NCI-H2227 (cell line): ENCODE measurements around the gene PGRMC2.
"Not testable (repeated sequence)": the region's sequence is repeated elsewhere in the genome, so short reads cannot be mapped to it uniquely, and the experiment has no call there.

ENCODE experiments used
- DNase-seq: peaks from one replicate; lab custom pipeline; 2025; ENCODE audit not compliant: unreplicated experiment; lab: John Stamatoyannopoulos, UW

Gene PGRMC2

DNA sequence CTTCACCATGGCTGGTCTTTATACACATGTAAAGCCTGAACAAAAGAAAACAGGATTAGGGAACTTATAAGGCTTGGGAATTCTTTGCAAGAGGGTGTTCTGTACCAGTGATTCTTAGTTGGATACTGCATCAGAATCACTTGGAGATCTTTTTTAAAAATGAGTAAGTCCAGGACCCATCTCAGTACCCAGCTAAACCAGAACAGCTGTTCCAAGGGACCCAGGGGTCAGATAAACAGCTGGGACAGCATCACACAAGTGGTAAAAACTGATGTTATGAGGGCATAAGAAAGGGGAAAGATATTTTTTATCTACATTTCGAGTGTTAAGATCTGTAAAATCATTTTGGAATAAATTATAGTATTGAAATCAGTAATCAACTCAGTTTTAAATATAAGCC is 16.1 kb downstream of the PGRMC2 start:
- no peak for DNase-seq

DNA sequence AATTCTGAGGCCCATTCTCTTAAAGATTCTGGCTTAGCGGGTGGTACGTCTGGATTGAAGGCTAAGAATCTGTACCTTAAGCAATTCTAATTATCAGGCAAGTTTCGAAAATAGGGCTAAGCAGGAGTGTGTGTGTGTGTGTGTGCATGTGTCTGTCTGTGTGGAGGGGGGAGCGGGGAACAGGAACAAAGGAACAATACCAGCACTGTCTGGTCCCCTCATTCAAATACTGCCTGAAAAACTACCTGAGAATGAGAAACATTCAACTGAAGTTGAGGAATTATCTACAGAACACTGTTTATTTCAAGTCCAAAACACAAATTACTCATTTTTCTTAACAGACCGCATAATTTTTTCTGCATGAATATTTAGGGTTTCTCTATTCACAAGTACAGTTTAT is 18.6 kb downstream of the PGRMC2 start:
- no peak for DNase-seq

DNA sequence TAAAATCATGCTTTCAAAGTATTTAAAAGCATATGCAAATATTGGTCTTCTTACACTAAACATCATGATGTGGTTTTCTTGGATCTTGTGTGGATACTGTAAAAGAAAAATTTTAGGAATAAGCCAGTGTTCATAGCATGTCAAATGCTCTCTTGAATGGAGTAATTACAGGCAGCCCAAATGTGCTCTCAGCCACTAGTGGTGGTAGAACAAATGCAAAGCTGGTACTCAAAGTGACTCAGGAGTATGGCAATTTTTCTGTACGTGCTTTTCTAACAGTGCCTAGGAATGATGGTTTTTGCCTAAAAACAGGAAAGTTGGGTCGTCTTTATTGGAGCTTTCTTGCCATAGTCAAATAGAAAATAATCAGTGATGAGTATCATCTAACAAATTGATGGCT is 19.9 kb downstream of the PGRMC2 start:
- no peak for DNase-seq

DNA sequence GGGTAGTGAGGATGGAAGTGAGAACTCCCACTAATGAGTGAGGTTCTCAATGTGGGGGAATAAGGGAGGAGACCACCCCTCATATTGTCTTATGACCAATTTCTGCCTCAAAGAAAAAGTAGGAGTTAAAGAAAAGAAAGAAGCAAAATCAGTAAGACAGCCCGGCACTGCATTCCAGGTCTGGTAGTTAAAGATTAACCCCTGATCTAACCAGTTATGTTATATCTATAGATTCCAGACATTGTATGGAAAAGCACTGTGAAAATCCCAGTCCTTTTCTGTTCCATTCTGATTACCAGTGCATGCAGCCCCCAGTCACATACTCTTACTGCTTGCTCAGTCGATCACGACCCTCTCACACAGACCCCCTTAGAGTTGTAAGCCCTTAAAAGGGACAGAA is 20.4 kb downstream of the PGRMC2 start:
- not testable (repeated sequence) for DNase-seq

DNA sequence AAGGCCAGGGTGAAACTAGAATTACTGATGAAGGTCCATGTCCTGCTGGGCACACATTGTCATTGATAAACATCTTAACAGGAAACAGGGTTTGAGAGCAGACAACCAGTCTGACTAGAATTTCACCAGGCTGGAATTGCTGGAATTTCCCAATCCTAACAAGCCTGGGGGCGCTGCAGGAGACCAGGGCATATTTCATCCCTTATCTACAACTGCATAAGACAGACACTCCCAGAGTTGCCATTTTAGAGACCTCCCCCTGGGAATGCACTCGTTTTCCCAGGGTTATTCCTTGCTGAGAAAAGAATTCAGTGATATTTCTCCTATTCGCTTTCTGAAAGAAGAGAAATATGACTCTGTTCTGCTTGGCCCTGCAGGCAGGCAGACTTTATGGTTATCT is 22.1 kb downstream of the PGRMC2 start:
- not testable (repeated sequence) for DNase-seq

DNA sequence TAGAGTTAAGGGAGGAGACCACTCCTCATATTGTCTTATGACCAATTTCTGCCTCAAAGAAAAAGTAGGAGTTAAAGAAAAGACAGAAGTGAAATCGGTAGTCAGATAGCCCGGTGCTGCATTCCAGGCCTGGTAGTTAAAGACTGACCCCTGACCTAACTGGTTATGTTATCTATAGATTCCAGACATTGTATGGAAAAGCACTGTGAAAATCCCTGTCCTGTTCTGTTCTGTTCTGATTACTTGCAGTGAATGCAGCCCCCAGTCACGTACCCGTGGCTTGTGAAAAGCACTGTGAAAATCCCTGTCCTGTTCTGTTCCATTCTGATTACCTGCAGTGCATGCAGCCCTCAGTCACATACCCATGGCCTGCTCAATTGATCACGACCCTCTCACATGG is 27.7 kb downstream of the PGRMC2 start:
- not testable (repeated sequence) for DNase-seq

DNA sequence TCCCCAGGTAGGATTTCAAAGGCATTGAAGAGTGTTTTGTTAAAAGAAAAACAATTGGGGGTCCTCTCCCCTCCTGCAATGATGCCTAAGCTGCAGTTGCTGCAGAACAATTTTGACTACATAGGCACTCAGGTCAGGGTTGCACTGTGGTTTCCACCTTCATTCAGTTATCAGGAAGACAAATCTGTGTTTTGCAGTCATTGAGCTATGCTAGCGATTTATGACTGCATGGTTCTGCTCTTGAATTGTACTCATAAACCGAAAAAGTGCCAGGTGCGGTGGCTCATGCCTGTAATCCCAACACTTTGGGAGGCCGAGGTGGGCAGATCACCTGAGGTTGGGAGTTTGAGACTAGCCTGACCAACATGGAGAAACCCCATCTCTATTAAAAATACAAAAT is 29.4 kb downstream of the PGRMC2 start:
- not testable (repeated sequence) for DNase-seq

DNA sequence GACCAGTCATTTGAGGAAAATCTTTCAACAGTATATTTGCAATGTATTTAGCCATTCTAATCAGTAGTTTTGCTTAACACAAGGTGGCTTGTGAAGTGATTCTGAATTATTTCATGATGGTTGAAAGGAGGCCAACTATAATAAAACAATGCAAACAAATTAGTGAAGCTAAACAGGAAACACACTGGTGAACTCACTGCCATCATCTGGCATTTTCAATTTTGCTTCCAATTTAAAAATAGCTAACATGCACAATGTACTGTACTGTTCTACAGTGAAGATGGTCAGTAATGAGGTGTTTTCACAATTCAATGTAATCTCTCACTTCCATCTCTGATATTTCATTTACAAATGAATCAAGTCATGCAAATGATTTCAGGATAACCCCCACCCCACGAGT is 31.1 kb downstream of the PGRMC2 start:
- DNase-seq, result no peak

DNA sequence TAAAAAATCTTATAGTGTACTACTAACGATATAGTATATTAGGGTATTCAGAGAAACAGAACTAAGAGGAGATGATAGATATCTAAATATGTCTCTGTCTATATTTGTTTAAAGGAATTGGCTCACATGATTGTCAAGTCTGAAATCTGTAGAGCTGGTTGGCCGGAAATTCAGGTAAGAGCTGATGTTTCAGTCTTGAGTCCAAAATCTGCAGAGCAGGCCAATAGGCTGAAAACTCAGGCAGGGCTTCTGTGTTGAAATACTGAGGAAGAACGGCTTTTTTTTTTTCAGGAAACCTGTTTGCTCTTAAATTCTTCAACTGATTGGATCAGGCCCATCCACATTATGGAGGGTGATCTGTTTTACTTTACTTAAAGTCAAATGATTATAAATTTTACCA is 31.7 kb downstream of the PGRMC2 start:
- no peak for DNase-seq

DNA sequence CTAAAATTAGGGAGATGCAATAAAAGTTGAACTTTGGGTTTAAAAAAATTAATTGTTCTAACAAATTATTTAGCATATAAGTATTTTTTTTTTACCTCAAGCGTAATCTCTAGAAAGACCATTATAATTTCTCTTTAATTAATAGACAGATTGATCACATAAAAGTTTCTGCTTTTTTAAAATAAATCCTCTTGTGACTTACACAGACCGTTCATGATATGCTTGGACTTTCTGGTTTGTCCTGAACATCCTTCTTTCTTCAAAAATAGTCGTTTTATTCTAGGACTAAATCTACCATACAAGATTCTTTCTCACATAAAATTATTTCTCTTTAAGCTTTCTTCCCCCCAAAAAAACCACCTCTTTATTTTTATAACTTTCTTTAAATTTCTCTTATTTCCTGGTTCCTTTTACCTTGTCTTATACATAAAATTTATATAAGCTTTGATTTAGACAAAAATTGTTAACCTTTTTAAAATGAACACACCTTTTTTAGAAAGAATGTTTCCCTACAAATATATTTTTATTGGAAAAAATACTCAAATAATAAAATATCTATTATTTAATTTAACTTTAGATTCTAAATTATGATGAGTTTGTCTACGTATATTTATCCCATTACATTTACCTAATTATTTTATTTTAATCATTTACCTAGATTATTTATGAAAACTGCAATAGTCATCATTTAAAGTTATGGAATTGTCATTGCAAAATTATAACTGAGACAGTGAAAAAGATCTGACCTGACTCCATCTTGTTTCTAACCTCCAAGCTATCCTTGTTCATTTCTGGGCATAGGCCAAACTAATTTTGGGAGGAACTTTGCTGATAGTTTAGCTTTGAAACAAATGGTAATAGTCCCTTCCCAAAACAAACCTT is 37.6 kb downstream of the PGRMC2 start:
- peak; percentile 2 for DNase-seq

DNA sequence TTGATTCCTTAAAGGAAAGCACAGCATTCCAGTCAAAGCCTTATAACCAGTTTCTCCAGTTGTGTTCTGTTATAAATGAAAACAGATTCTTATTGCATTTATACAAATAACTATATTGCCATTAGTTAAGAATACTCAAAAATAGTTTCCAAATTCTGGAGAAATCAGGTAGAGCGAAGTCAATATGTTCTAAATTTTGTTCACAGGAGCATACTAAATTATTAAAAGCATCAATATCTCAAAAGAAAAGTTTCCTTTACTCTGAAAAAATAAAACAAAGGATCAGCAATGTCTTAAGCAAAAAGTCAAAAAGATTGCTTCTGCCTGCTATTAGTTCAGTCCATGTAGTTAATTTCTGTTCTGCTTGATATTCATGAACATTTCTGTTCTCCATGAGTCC is 39.7 kb downstream of the PGRMC2 start:
- DNase-seq, result no peak

DNA sequence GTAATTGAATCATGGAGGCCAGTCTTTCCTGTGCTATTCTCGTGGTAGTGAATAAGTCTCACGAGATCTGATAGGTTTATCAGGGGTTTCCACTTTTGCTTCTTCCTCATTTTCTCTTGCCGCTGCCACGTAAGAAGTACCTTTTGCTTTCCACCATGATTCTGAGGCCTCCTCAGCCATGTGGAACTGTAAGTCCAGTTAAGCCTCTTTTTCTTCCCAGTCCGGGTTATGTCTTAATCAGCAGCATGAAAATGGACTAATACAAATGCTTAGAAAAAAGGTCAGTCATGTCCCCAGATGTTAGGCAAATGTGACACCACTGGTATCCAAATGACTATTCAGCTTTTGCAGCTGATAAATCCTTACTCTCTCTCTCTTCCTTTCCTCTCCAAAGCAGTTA is 42.2 kb downstream of the PGRMC2 start:
- not testable (repeated sequence) for DNase-seq

DNA sequence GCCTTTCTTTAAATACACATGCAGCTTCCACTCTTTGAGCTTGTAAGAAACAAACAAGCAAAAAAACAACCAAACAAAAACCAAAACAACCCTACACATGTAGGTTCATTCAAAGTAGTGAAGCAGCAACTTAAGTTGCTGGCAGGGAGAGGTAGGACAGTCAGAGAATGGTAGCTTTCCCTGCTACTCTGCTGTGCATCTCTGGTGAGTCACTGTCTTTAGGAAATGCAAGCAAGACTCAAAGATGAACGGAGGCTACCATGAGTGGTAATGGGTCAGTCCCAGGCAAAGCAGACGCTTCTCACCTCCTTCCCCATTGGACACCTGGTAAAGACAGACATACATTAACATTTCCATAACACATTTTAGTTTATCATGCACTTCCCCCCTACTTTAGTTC is 43.2 kb downstream of the PGRMC2 start:
- no peak for DNase-seq

DNA sequence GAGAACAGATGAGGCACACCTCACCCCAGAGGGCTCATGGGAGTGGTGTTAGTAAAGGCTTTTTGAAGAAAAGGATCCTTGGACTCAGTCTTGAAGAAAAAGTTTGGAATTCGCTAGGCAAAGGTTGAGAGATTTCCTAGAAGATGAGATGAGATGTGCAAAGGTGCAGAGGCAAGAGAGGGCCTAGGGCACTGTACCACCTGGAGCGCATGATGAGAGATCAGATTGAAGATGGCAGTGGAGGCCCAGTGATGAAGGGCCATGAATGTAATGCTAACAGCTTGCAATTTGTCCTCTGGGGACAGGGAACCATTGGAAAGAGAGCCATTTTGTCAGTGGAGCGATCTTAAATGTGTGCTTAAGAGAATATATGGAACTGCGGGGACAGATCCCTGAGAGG is 45.0 kb downstream of the PGRMC2 start:
- no peak for DNase-seq

DNA sequence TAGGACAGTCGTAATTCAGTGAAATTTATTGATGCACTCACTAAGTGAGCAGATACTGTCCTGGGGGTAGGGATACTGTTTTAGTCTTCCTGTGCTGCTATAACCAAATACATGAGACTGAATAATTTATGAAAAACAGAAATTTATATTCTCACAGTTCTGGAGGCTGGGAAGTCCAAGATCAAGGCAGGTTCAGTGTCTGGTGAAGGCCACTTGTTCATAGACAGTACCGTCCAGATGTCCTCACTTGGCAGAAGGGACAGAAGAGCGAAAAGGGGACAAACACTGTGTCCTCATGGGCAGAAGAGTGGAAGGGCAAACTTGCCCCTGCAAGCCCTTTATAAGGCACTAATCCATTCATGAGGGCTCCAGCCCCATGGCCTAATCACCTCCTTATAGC is 45.6 kb downstream of the PGRMC2 start:
- no peak for DNase-seq

DNA sequence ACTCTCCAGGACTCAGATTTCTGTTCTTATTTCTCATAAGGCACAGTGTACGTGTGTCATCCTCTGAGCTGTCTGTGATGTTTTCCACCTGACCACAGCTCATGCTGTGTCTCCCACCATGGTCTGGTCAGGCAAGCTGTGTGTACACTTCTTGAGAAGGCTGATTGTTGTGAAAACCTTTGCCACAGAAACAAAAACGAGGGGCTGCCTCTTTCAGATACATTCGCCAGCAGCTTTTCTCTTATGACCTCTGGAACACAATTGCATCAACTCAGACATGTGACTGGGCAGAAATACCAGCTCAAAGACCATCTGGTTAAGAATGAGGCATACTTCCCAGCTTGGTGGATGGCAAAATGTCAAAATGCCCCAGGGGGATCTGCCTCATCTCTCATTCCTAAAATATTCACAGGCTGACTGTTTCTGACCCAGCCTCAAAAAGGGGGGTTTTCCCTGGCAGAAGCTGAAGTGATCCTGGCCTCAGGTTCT is 46.1 kb downstream of the PGRMC2 start:
- no peak for DNase-seq

DNA sequence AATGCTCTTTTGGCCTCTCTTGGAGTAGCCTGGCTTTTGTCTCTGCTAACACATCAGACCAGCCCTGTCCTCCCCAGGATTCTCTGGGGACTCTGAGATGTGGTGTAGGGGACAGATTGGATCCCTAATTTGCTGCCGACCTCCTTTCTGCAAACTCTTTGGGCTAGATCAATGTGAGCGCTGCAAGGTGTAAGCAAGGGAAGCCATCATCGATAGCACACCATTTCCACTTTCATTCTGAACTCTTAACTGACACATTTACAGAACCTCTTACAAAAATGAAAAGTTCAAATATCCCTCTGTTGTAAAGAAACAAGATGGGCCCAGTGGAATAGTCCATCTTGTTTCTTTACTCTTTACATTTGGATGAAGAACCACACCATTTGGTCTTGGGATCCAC is 46.6 kb downstream of the PGRMC2 start:
- no peak for DNase-seq

DNA sequence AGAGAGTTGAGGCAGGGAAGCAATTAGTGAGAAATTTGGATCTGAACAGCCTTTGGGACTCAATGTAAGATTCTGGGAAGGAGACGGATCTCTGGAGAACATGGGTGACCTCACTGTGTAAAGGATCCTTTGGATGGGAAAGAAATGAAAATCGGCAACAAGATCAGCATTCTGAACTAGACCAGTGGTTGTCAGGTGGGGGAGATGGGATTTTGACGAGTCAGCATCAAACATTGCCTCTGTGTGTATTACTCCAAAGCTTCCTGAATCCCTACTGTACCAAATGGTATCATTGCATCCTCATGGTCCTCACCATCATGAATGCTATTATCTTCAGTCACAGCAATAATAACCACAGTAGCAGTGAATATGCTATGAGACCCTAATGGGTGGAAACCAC is 52.8 kb downstream of the PGRMC2 start:
- DNase-seq, result no peak

DNA sequence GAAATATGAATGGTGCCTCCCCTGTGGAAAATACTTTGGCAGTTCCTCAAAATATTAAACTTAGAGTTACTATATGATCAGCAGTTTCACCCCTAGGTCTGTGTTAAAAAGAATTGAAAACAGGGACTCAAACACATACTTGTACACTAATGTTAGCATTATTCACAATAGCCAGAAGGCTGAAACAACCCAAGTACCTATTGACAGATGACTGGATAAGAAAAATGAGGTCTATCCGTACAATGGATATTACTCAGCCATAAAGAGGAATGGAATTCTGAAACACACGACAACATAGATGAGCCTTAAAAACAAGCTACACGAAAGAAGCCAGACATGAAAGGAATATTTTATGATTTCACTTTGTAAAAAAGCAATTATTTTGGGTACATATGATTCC is 54.9 kb downstream of the PGRMC2 start:
- no peak for DNase-seq

DNA sequence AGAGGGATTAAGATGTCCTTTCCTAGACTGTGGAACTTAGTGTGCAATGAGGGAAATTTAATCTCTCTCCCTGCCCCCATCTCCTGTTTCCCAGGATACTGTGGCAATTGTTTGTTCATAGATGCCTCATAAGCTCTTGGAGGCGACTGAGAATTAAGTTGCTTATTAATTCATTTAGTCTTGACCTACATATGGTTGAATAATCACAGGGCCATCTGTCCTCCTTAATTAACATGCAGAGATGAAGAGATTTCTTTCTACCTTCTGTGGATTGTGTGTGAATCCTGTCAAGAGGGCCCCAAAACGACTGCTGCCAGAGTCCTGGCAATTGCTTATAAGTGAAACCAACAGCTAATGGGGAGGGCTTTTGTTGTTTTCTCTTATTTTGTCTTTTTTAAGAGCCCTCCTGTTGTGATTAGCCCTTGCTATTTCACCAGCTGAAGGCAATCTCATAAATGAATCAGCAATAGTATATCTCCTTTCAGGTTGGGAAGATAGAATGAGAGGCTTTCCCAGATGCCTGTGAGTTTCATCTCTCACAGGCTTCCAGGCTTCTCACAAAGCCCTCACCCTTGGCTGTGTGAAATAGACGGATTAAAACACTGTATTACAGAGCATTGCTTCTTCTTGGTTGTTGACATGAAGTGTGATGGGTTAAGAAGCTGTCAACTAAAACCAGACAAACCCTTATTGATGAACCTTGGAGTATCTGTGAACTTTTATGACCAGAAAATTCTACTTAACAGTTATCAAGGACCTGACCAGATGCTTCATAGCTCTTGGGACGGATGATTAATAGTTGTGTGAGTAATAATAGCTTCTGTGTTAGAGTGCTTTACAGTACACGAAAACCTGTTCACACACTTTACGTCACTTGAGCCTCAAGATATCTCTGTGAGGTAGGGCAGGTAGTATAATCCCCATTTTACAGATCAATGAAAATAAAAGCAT is 58.5 kb downstream of the PGRMC2 start:
- peak; percentile 6 for DNase-seq

DNA sequence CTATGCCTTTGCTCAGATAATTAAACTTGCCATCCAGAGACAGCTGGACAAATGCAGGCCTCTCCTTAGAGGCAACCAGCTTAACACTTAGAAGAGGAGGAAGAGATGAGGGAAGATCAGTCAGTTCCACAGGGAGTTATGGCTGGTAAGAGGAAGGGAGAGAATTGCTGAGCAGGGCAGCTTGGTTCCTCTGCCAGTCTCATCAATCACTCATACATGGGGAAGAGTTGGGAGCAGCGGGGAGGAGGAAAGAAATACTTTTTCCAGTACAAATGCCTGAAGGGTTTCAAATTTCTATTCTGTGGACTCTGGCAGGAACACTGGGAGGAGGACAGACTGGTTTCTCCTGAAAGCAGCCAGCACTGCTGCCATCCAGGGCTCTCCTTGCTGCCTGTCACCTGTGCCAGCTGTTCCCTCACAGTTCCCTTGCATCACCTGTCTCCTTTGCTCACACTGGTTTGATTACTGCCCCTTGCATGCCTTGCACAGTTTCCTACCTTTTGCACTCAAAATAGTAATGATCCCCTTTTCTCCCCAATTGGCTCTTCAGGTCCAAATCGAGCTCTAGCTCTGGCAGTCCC is 59.5 kb downstream of the PGRMC2 start:
- DNase-seq, result no peak
